ENCODE data around the gene TOR1B.
"Not testable (repeated sequence)": the region's sequence is repeated elsewhere in the genome, so short reads cannot be mapped to it uniquely, and the experiment has no call there.

TOR1B gene

GRCh38 chr9:129802833-129803675 is at the start of gene TOR1B:
TOR1B (plus strand) TSS chr9:129803184; CDS start chr9:129803213, 29 bp downstream.
- peak; percentile 94 for DNase-seq

- no peak for DNase-seq
Observed at GRCh38 chr9:129755151-129755550, 47.8 kb upstream of the TOR1B start.

- no peak for DNase-seq
Observed at GRCh38 chr9:129756191-129756590, 46.8 kb upstream of the TOR1B start.

GRCh38 chr9:129757045-129757444 is 45.9 kb upstream of the TOR1B start:
- DNase-seq, result no peak

GRCh38 chr9:129759319-129759718 is 43.7 kb upstream of the TOR1B start:
- no peak for DNase-seq

- DNase-seq, result no peak
Observed at GRCh38 chr9:129759804-129760502, 43.0 kb upstream of the TOR1B start.

GRCh38 chr9:129760784-129761183 is 42.2 kb upstream of the TOR1B start:
- DNase-seq, result not testable (repeated sequence)

- peak; percentile 62 for DNase-seq
Observed at GRCh38 chr9:129761293-129761900, 41.6 kb upstream of the TOR1B start.

- peak; percentile 91 for DNase-seq
Observed at GRCh38 chr9:129761901-129762369, 41.0 kb upstream of the TOR1B start.

- DNase-seq, result peak; percentile 95
Observed at GRCh38 chr9:129762370-129762984, 40.5 kb upstream of the TOR1B start.

- peak; percentile 50 for DNase-seq
Observed at GRCh38 chr9:129762985-129763926, 39.7 kb upstream of the TOR1B start.

GRCh38 chr9:129765764-129766317 is 37.1 kb upstream of the TOR1B start:
- DNase-seq, result no peak

GRCh38 chr9:129768486-129768885 is 34.5 kb upstream of the TOR1B start:
- DNase-seq, result no peak

- no peak for DNase-seq
Observed at GRCh38 chr9:129769669-129770068, 33.3 kb upstream of the TOR1B start.

- DNase-seq, result no peak
Observed at GRCh38 chr9:129770741-129771140, 32.2 kb upstream of the TOR1B start.

GRCh38 chr9:129773262-129774048 is 29.5 kb upstream of the TOR1B start:
- DNase-seq, result peak; percentile 95

- no peak for DNase-seq
Observed at GRCh38 chr9:129774791-129775447, 28.1 kb upstream of the TOR1B start.

- DNase-seq, result no peak
Observed at GRCh38 chr9:129775448-129775798, 27.6 kb upstream of the TOR1B start.

GRCh38 chr9:129776096-129776495 is 26.9 kb upstream of the TOR1B start:
- not testable (repeated sequence) for DNase-seq

- no peak for DNase-seq
Observed at GRCh38 chr9:129776566-129776937, 26.4 kb upstream of the TOR1B start.

All from EL (cell line).